LHCN-M2 (cell line): ENCODE measurements around the gene ITGA1. TPM values are rescaled to one million over a fixed set of nuclear protein-coding genes. Genes with fewer than 3 reads are reported as not detected.

ENCODE experiments used
- DNase-seq: peaks from one replicate; pipeline ENCODE4 v3.0.0-alpha.2; 2012; ENCODE audit warnings: low read depth
- total RNA-seq: library from RNA; depleted of rRNA; stranded (reverse); fragments of >200 nt; gene quantifications from 2 replicates; pipeline ENCODE4 v1.2.3, GENCODE V29; 2014

ITGA1 gene
- total RNA-seq, 1 experiment from 2014 or later: 4.3 TPM

- no peak for DNase-seq
These were observed 108.1 kb downstream of the ITGA1 start for GRCh38 chr5:52895572-52896413.

GRCh38 chr5:52896534-52897237 lies 109.0 kb downstream of the ITGA1 start:
- peak; percentile 77 for DNase-seq

- no peak for DNase-seq
These were observed 109.5 kb downstream of the ITGA1 start for GRCh38 chr5:52897238-52897614.

GRCh38 chr5:52898961-52899680 lies 111.4 kb downstream of the ITGA1 start:
- DNase-seq: peak; percentile 74

- DNase-seq: no peak
These were observed 115.4 kb downstream of the ITGA1 start for GRCh38 chr5:52903142-52903541.

- DNase-seq: no peak
These were observed 118.6 kb downstream of the ITGA1 start for GRCh38 chr5:52906343-52906742.

- no peak for DNase-seq
These were observed 119.1 kb downstream of the ITGA1 start for GRCh38 chr5:52906845-52907244.

- DNase-seq: no peak
These were observed 121.5 kb downstream of the ITGA1 start for GRCh38 chr5:52909192-52909591.

GRCh38 chr5:52910071-52910470 lies 122.4 kb downstream of the ITGA1 start:
- DNase-seq: no peak

- peak; percentile 74 for DNase-seq
These were observed 127.6 kb downstream of the ITGA1 start for GRCh38 chr5:52915176-52915875.

- DNase-seq: peak; percentile 33
These were observed 133.2 kb downstream of the ITGA1 start for GRCh38 chr5:52920929-52921328.

GRCh38 chr5:52922384-52922783 lies 134.7 kb downstream of the ITGA1 start:
- peak; percentile 99 for DNase-seq

GRCh38 chr5:52924456-52924855 lies 136.7 kb downstream of the ITGA1 start:
- DNase-seq: no peak

- DNase-seq: no peak
These were observed 137.3 kb downstream of the ITGA1 start for GRCh38 chr5:52925001-52925400.

GRCh38 chr5:52928689-52929088 lies 141.0 kb downstream of the ITGA1 start:
- DNase-seq: no peak

- DNase-seq: no peak
These were observed 150.5 kb downstream of the ITGA1 start for GRCh38 chr5:52938226-52938625.

- peak; percentile 20 for DNase-seq
These were observed 155.6 kb downstream of the ITGA1 start for GRCh38 chr5:52943285-52943684.

- DNase-seq: no peak
These were observed 156.1 kb downstream of the ITGA1 start for GRCh38 chr5:52943808-52944207.

GRCh38 chr5:52945040-52945439 lies 157.3 kb downstream of the ITGA1 start:
- DNase-seq: no peak

- DNase-seq: no peak
These were observed 159.5 kb downstream of the ITGA1 start for GRCh38 chr5:52947208-52947607.

- peak; percentile 55 for DNase-seq
These were observed 160.1 kb downstream of the ITGA1 start for GRCh38 chr5:52947851-52948250.
